ENCODE results near the gene BCL2L11.

DNA sequence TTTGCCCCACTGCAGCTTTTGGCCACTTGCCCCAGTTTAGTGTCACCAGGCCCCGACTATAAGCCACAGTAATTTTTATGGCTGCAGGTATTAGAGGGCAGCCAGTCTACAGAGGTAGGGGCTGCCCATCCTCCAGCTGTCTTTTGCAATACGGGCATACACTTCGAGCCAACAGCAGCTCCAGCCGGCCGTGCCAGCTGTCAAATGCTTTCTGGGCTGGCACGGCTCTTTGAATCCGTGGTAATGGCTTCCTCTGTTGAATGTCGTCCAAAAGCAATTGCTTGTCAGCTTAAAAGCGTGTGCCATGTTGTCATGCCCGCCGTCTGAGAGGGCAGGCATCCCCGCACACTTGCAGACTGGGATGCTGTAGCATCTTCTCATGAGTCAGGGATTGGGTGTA is 41.3 kb downstream of the BCL2L11 start:
- TF ChIP-seq, protein P1, sequence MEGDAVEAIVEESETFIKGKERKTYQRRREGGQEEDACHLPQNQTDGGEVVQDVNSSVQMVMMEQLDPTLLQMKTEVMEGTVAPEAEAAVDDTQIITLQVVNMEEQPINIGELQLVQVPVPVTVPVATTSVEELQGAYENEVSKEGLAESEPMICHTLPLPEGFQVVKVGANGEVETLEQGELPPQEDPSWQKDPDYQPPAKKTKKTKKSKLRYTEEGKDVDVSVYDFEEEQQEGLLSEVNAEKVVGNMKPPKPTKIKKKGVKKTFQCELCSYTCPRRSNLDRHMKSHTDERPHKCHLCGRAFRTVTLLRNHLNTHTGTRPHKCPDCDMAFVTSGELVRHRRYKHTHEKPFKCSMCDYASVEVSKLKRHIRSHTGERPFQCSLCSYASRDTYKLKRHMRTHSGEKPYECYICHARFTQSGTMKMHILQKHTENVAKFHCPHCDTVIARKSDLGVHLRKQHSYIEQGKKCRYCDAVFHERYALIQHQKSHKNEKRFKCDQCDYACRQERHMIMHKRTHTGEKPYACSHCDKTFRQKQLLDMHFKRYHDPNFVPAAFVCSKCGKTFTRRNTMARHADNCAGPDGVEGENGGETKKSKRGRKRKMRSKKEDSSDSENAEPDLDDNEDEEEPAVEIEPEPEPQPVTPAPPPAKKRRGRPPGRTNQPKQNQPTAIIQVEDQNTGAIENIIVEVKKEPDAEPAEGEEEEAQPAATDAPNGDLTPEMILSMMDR (IDR thresholded peaks at IDR 0.05 in 4 of 5, conservative IDR thresholded peaks at IDR 0.05 in 1 of 5): no peak
- TF ChIP-seq POLR2A (IDR thresholded peaks at IDR 0.05): no peak

Measured in gastrocnemius medialis (tissue), 4 donors.